Embryonic facial prominence (tissue), 1 donor: ENCODE measurements around the gene DESI2.
"Not testable (repeated sequence)": the region's sequence is repeated elsewhere in the genome, so short reads cannot be mapped to it uniquely, and the experiment has no call there.

Experiments used
- DNase-seq: peaks from one replicate; pipeline ENCODE4 v3.0.0-alpha.2; 2016; ENCODE audit errors: extremely low spot score

Gene DESI2

DNA sequence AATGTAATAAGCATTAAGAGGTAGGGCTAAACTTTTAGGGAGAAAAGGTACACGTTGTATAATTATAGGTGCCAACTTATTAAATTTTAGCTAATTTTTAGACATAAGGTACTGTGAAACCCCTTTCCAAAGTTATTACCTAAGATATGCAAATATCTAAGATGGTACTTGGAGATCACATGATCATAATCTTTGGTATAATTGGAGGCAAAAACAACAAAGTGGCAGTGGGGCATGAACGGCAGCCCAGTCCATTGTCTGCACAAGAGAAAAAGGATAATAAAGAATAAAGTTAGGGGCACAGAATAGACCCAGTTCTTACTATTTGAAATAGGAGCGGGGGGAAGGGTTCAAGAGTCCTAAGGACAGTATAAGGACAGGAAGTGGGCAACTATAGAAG lies 51.2 kb downstream of the DESI2 start:
- DNase-seq: no peak

DNA sequence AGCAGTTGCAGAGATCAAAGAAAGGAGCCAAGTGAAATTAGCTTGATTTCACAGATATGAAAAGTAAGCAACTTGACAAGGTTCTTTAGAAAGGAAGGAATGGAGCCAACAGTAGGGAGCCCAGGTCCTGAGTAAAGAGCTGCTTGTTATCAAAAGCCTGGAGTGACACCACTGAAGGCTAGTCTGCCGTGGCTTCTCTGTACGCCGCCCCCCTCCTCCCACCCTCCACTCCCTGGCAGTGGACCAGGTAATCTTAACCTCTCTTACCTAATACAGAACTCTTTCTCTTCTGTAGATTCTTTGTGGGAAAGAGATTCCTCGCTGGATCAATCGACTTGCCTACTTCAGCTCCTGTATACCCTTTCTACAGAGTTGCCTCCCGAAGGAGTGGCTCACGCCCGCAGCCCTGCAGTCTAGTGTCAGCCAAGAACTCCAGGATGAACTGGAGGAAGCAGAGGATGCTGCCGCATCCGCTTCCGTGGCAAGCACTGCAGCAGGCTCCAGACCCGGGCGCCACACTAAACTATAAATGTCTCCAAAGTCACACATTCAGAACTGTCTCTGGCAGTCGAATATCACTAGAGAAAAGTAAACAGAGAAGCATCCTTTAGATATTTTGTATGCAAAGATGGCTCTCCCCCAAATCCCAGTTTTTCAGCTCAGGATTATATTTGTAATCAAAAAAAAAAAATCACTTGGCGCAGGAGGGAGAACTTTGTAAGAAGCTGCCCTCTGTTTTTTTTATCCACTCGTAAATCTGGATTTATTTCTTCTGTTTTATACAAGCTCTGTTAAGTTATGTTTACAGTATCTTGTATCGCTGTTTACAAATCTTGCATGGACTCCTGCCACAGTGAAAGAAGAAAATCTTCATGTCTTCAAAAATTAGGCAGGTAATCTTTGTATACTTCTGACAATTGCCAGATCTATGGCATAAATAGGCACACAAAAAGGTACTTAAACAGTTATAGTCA lies 52.6 kb downstream of the DESI2 start:
- DNase-seq: no peak

DNA sequence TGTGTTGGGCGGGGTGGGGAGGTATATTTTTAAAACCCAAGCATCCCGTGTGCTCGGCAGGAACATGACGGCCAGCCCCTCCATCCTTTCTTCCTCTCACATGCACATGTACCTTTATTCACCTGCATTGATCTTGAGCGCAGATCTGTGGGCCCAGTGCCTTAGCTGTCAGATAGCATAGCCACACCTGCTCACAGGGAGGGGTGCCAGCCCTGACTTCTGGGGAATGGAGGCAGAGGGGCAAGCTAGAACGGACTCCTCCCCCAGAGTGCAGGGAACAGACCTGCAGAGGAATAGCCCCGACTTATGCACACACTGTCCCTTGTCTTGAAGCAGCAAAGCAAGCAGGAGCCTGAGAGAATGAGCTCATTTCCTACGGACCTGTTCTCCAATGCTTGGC lies 56.1 kb downstream of the DESI2 start:
- no peak for DNase-seq

DNA sequence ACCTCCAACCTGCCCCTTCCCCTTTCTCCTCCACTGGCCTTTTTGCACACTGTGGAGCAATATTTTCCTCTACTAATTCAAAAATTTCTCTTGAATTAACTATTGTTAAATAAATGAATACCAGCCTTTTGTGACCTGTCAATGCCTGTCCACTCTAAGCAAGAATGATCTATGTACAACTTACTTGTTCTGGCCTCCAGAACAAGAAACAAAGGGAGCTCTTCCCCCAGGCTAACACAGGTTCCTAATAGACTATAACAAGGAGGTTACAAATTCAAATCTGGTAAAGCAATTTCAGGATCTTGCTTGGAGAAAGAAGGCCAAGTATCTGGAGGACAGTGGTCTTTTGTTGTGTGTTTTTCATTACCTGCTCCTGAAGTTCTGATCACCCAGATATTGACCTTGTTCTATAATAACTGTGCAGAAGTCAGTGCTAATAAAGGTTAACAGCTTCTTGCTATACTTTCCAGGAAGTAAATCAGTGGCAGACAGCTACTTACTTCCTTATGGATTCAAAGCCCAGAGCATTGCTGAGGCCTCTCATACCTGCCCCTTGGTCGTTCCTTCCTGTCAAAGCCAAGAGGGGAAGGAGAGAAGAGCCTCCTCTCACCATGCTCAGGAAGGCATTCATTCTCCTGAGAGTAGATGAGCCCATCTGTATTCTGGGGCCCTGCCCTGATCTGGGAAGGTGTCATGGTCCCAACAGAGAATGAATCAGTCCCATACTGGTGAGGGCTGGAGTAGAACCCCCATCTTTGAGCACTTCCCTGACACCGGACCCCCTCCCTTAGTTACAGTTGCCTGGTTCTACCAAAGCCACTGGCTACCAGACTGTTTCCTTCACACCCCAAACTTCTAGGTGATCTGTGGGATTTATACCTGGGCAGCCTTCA lies 56.8 kb downstream of the DESI2 start:
- no peak for DNase-seq

DNA sequence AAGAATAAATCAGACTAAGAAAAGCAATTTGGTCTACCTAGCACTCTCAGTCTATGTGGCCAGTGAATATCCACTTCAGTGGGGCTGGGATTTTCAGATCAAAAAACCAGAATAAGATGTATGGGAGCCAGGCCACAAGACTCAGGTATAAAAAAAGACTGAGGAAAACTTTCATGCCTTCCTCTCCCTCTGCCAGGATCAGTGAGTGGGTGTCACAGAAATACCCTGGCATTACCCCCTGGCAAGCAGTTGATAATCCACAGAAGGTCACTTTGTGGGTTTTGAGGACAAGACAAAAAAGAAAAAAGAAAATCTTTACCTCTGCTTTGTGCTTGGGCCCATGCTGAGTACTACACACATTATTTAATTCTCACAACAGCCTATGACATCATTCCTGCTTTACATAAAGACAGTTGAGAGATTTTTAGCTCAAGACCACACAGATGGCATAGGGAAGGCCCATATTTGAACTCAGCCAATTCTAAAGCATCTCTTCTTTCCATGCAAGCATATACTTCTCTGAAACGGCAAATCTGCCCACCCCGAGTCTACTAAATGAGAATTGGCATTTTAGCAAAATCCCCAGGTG lies 57.6 kb downstream of the DESI2 start:
- no peak for DNase-seq

DNA sequence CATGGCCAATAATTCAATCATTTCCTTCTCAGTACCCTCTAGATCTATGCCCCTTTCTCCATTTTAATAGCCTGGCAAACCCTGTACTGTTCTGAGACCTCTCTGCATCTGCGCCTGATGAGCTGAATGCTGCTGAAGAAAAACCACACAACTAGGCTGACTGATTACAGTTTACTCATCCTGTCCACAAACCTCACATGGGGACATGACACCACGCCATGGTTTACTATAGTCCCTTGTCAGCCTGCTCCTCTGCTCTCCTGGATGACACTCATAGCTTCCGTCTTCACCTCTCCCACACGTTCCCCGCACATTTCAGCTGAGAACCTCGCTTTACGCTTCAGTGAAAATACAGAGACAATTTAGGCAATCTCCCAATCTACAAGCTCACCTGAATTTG lies 59.7 kb downstream of the DESI2 start:
- DNase-seq: no peak

DNA sequence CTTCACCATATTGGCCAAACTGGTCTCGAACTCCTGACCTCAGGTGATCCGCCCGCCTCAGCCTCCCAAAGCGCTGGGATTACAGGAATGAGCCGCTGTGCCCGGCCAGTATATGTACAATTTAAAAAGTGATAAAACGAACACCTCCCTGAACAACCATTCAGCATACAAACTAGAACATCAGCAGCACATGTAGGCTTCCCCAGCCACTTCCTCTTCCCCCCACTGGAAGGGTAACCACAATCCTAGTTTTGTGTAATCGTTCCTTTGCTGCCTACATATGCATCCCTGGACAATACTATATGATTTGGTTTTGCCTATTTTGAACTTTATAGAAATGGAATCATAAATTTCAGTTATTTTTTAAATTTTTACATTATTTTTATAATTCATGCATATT lies 60.4 kb downstream of the DESI2 start:
- DNase-seq: no peak

DNA sequence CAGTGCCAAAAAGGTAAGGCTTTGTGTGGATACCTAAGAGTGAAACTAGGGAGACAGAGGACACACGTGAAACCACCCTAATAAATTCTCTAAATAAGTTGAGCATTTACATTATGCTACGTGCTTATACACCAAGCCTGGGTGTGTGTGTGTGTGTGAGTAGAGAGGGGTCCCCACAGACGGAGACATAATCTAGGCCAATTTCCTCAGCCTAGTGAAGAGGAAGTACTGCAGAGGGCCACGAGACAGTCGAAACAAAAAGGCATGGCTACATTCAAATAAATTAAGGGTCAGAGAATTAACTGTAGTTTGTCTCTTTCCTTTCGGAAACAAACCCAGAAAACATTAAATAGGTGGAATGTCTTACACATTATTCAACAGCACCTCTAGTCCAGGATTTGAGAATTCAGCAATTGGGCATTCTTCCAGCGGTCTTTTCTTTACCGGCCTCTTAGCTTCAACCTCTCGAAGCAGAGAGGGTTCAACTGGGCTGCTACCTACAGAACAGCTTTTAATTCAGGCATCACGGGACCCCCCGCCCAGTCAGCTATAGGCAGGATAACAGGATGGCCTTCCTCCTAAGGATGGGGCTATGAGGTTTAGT lies 75.0 kb downstream of the DESI2 start:
- DNase-seq: no peak

DNA sequence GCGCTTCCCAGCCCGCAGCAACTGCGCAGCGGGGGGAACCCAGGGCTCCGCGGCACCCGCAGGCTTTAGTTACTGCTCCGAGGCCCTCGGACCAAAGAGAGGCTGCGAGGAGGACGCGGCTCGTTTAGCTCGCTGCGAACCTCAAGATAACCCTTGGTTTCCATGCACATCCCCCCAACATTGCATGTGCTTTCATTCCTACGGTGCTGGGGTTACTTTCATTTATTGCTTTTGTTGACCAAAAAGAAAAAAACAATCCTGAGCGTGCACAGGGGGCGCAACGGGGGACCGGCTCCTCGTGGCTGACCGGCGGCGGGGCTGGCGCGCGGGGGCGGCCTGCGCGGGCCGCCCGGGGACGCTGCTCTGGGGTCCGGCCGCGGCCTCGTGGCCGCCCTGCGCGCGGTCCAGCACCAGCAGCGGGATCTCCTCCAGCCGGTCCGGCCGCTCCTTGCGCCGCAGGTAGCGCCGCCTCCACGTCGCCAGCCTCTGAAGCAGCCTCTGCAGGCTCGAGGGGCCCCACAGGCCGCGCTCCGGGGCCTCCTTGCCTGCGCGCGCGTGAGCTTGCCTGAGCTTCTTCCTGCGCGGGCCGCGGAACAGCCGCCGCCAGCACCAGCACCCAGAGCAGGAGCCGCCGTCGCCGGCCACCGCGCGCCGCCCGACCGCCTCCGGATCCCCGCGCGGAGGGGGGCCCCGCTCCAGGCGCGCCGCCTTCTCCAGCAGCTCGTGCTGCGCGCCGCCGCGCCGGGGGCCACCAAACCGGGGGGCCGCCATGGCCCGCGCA lies 77.4 kb downstream of the DESI2 start:
- no peak for DNase-seq

DNA sequence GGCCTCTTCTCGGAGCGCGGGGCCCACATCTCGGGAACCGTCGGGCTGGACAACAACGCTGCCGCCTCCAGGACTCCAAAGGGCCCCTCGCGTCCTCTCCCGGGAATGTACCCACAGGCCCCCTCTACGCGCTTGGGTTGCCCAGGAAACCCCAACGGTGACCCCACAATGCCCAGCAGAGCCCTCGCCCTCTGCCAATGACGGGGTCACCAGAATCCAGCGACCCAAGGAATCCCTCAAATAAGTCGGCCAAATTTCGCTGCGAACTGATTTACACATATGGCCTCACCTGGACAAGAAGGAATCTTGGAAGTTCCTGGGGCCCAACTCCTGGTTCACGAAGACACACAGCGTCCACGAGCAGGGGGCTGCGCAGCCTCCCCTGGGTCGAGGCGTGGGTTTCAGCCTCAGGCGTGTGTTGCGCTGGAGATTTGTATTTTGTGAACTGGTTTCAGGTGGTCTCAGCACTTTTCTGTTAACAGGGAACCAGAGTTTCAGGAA lies 78.1 kb downstream of the DESI2 start:
- no peak for DNase-seq

DNA sequence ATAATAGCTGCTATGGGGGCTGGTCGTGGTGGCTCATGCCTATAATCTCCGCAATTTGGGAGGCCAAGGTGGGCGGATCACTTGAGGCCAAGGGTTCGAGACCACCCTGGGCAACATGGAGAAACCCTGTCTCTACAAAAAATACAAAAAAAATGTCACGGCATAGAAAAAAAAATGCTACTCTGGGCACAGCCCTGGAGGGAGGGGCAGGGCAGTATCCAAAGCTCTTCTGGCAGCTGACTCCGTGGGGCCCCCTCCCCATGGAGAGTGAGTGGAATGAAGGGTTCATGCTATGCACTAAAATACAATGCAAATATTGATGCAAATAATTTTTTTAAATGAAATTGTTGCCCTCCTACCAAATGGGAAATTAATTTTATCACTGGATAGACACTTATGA lies 78.7 kb downstream of the DESI2 start:
- no peak for DNase-seq

DNA sequence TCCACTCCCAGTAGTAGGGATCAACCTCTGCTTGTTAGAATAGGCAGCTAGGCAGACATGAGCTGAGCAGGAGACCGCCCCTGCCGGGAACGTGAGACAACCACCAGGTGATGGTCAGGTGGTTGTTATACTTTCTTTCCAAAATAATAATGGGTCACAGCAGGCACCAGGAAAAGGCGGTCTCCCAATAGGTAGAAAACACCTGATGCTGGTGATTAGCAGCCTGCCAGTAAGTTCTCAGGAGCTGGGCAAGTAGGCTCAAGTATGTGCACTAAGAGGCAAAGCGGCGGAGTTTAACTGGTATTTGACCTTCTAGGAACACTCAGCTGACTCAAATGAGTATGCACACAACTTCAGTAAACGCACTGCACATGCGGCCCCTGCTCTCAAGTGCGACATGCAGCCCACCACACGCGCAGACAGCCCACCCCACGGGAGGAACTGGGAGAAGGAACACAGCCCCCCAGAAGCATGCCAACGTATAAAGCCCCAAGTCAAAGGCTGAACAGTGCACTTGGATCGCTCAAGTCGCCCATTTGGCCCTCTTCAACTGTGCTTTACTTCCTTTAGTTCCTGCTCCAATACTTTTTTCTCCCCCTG lies 80.0 kb downstream of the DESI2 start:
- no peak for DNase-seq

DNA sequence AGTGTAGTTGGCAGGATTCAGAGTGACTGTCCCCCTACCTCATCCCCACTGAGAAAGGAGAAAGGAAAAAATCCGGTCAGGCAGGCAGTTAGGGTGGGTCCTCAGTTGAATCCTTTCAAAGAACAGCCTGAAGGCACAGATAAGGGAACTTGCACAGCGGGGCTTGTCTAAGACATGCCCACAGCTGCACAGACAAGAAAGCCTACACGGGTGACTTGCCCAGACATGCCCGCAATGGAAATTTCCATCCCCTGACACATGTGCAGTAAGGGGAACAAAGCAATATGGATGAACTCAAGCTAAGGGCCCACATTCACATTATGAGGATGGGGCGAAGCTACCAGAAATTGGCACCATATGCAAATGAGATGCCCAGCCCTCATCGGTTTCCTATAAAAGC lies 82.5 kb downstream of the DESI2 start:
- no peak for DNase-seq

DNA sequence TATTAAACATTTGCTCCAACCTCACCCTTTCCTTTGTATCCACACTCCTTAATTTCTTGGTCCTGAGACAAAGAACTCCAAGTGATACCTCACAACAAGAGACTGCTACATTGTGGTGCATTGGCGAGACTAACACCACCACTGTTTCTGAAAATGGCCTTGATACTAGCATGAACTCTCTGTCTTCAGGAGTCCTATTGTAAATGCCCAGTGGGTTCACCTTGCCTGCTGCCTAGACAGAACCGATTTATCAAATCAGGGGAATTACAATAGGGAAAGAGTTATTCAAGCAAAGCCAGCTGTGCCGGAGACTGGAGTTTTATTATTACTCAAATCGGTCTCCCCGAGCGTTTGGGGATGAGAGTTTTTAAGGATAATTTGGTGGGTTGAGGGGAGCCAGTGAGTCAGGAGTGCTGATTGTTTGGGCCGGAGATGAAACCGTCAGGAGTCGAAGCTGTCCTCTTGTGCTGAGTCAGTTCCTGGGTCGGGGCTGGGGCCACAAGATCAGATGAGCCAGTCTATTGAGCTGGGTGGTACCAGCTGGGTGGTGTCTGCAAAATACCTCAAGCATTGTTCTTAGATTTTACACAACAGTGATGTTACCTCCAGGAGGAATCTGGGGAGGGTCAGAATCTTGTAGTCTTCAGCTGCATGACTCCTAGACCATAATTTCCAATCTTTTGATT lies 83.1 kb downstream of the DESI2 start:
- DNase-seq: no peak

DNA sequence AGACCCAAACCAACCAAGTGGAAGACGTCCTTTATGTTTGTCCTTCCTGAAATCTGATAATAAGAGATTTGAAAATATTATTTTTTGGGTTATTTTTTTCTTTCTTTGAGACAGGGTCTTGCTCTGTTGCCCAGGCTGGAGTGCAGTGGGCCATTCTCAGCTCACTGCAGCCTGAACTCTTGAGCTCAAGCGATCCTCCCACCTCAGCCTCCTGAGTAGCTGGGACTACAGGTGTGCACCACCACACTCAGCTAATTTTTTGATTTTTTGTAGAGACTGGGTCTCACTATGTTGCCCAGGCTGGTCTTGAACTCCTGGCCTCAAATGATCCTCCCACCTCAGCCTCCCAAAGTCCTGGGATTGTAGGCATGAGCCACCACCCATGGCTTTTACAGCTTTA lies 86.2 kb downstream of the DESI2 start:
- not testable (repeated sequence) for DNase-seq

DNA sequence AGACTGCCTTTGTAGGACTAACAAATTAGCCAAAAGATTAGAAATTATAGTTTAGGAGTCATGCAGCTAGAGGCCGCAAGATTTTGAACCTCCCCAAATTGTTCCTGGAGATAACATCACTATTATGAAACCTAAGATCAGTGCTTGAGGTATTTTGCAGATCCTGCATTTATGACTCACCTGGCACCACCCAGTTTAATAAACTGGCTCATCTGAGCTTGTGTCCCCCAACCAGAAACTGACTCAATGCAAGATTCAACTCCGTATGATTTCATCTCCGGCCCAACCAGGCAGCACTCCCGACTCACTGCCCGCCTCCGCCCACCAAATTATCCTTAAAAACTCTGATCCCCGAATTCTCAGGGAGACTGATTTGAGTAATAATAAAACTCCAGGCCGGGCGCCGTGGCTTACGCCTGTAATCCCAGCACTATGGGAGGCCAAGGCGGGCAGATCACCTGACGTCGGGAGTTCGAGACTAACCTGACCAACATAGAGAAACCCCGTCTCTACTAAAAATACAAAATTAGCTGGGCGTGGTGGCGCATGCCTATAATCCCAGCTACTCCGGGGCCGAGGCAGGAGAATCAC lies 87.2 kb downstream of the DESI2 start:
- not testable (repeated sequence) for DNase-seq

DNA sequence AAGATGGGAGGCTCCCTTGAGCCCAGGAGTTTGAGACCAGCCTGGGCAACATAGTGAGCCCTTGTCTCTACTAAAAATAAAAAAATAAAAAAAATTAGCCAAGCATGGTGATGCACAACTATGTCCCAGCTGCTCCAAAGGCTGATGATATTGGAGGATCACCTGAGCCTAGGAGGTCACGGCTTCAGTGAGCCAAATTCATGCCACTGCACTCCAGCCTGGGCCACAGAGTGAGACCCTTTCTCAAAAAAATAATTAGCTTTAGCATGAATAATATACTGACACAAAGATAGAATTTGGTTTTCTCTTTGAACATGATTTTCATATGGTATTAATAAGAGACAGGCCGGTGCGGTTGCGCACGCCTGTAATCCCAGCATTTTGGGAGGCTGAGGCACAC lies 88.8 kb downstream of the DESI2 start:
- DNase-seq: no peak

DNA sequence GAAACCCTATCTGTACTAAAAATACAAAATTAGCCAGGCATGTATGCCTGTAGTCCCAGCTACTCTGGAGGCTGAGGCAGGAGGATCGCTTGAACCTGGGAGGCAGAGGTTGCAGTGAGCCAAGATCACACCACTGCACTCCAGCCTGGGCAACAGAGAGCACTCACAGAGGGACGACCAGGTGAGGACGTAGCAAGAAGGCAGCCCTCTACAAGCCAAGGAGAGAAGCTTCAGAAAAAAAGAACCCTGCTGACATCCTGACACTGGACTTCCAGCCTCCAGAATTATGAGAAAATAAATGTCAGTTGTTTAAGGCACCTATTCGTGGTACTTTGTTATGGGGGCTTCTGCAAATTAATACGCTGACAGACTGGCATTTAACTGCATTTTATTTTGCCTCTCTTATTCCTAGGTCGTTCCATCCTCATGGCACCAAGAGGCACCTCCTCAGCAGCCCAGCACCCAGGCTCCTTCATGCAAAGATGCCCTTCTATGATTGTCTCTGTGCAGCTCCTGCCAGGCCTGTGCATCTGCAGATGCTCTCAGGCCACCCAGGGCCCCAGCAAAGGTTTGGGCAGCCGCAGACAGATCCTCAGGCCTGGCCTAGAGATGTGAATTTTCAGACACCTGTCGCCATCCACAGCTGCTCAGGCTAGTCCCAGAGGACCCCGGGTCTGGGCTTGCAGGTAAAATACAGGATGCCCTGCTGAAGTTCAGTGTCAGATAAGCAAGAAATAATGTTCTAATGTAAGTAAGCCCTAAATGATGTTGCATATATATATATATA lies 96.5 kb downstream of the DESI2 start:
- DNase-seq: no peak
